Measurements from ENCODE around the gene AHCYL2.
A peak's percentile ranks its signal among the peaks of the same experiment; 100 is the strongest.
"Not testable (repeated sequence)": the region's sequence is repeated elsewhere in the genome, so short reads cannot be mapped to it uniquely, and the experiment has no call there.

The AHCYL2 gene

DNA sequence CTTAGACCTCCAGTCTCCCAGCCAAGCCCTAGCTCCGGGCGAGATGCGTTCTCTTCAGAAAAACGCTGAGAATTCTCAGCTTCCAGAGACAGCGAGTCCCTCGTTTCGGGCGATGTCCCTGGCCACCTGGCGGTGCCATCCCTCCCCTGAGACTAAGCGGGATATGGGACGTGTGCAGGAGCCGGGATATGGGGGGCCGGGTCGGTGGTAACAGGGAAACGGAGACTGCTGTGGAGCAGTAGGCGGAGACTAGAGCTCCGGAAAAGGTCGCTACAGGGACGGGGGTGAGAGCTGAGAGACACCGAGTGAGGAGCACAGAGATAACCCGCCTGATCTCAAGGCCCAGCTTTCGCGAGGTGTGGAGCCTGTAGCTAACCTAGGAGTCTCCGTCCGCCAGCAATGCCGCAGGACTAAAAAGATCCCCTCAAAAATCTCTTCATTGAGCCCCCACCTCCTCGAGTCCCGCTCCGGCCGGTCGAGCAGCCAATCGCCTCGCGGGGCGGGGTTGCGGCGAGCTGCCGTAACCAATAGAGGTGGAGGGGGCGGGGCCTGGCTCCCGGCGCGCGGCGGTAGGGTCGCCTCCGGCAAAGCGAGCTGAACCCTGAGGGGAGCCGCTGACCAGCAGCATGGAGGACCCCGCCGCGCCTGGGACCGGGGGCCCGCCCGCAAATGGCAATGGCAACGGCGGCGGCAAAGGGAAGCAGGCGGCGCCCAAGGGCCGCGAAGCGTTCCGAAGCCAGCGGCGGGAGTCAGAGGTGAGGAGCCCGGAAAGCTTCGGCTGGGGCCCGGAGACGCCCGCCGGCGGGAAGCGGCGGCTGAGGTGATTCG, 209.2 kb downstream of the AHCYL2 start, which contains the start of gene STRIP2:
TSS of gene STRIP2 (plus strand) at position 586 of the 828 bp plus-strand sequence. CDS start at position 627, 41 bp downstream.
- DNase-seq = peak; percentile 77

DNA sequence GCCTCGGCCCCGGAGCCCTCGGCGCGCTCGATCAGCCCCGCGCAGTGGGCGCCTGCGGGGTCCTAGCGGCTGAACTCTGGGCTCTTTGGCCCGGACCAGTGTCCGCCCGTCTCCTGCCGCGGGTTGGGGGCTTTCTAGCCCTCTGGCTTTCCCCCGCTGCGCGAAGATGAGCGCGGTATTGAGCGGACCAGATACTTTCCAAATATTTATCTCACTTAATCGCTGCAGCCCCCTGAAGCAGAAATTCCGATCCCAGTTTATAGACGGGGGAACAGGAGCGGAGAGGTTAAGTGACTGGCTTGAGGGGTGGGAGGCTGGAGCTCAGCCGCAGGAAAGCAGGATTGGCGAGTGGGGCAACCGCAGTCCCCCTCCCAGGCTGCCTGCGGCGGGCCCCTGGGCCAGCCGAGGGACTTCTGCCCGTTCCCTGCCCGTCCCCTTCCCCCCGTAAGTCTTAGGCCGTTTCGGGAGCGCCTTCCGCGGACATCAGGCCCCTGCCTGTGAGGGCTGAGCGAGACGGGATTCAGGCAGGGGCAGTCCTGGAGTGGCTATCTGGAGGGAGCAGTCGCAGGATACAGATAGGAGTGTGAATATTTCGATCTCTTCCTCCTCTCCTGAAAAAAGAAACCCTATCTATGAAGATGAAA, 210.0 kb downstream of the AHCYL2 start:
- DNase-seq = no peak

DNA sequence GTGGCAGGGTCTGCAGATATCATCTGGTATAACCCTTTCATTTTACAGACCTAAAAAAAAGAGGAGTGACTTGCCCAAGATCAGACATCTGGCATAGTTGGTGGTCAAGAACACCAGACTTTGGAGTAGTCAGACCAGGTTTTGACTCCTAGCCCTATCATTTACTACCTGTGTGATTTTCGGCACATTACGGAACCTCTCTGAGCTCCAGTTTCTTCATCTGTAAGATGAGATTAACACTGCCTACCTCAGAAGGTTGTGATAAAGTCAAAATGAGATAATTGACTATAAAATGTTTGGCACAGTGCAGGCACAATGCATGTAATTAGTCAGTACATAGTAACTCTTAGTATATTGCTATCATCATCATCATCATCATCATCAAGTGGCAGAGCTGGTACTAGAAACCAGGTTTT, 210.6 kb downstream of the AHCYL2 start:
- DNase-seq = no peak

DNA sequence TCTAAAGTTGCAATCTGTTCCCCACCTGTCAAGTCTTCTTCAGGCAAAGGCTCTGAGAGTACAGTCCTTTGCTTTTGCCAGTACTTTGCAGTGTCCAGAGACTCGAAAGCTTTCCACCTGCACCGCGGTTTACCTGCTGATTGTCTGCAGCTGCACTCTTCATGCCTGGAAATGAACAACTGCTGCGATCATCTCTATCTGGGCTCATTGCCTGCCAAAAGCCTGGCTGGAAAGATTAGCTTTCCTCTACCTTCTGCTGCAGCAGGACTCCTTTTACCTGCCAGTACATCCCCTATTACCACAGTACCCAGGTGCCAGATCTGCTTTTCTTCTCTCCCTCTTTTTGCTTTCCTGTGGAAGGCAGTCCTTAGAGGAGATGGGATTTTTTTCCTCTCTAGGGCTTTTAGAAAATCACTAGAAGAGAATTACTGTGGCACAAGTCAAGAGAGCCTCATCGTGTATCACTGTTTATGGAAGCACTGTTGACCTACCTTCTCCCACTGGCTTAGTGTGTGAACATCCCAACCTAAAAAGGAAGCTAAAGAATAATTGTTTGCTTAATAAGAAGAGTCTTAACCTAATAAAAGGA, 211.6 kb downstream of the AHCYL2 start:
- no peak for DNase-seq

DNA sequence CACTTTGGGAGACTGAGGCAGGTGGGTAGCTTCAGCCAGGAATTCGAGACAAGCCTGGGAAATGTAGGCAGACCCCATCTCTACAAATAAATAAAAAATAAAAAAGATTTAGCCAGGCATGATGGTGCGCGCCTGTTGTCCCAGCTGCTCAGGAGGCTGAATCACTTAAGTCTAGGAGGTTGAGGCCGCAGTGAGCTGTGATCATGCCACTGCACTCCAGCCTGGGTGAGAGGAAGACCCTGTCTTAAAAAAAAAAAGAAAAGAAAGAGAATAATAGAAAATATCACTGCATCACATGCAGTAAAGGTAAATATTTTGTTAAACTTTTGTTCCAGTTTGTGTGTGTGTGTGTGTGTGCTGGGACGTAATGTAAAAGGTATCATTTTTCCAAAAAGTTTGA, 212.4 kb downstream of the AHCYL2 start:
- DNase-seq = no peak

DNA sequence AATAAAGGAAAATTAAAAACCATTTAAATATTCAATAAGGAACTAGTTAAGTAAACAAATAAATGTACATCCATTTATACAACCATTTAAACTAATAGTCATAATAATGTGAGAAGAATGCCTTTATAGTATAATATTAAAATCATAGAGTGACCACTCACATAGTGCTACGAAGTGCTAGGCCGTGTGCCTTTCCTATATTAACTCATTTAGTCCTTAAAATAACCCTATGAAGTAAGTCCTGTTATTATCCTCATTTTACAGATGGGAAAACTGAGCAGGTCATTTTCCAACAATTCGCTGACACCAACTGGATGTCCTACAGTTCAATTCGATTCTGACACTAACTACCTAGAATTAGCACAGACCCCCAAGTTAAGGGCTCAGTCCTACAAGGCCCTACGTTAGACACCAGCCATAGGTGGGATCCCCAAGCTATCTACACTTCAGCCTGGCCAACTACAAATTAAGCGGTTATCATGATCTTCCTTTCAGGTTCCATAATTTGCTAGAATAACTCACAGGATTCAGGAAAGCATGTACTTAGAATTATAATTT, 213.5 kb downstream of the AHCYL2 start:
- no peak for DNase-seq

DNA sequence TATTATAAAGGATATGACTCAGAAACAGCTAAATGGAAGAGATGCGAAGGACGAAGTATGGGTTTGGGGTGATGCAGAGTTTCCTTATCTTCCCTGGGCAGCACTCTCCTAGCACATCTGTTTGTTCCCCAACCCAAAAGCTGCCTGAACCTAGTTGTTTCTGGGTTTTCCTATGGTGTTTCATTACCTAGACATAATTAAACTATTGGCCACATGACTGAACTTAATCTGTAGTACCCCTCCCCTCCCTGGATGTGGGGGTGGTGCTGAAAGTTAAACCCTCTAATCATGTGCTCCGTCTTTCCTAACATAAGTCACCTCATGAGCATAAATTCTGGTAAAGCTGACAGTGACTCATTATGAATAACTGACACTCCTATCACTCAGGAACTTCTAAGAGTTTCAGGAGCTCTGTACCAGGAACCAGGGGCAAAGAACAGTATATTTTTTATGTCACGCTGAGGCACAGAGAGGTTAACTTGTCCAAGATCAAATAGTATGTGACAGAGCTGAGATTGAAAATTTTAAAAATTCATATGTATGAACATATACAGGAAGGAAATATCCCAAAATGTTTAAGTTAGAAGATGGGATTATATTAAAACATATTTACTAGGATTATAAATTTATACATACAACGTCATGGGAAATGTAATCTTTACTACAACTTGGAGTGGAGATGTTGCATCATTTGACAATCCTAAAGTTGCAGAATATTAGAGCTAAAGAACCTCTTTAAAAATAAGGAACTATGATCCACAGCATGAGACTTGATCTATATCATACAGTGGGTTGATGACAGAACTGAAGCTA, 214.2 kb downstream of the AHCYL2 start:
- DNase-seq = peak; percentile 45

DNA sequence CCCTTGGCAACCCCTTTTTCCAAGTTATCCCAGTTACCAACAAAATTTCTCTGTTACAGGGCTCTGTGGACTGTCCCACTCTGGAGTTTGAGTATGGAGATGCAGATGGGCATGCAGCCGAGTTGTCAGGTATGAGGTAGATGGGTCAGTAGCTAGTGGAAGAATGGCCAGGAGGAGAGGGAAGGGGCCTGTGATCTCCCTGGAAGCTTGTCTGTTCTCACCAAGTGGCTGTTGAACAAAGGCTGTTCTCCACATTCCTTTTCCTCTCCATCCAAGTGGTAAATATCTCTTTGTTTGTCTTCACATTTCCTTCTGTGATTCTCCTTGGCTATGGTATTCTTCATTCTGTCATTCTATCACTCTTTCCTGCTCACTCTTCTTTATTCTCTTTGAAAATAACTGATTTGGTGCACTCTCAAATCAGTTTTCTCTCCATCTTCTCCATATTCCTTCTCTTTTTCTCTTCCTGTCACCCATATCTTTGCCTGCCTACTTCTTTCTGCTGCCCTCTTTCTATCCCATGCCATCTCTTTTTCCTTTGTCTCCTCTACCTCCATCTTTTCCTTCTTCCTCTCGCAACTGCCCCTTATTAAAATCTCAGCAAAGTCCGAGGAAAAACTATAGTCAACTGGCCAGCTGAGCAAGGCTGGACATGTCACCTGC, 215.3 kb downstream of the AHCYL2 start:
- DNase-seq = no peak

DNA sequence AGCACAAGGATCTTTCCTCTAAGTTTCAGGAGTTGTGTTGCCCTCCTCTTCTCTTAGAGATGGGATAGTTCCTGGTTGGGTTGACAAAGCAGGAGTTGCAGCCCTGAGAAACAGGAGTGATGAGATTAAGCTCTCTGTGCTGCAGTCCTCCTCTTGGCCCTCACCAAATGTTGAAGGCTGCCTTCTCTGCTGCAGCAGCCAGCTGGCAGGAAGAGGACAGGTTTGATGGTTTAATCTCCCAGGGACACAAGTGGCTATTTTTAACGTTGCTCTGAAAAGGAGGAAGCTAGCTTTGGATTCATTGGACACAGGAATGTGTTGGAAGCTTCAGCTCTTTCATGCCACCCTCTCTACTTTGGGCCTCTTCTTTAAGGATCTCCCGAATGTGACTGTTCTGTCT, 218.8 kb downstream of the AHCYL2 start:
- no peak for DNase-seq

DNA sequence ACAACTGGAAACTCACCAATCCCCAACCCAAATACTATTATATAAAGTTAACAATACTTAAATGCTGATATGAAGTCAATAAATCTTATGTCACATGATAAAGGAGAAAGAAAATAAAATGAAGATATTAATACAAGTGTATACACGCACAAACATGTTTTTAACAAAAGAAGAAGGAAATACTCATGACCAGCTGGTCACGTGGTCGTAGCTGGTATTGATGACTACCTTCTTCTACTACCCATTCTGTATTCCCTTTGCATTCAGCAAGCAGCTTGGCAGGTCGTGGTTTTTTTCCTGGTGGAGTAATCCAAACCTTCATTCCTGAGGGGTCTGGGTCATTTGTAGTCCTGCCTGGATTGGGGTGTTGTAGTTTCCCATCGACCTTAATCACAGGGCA, 219.9 kb downstream of the AHCYL2 start:
- not testable (repeated sequence) for DNase-seq

DNA sequence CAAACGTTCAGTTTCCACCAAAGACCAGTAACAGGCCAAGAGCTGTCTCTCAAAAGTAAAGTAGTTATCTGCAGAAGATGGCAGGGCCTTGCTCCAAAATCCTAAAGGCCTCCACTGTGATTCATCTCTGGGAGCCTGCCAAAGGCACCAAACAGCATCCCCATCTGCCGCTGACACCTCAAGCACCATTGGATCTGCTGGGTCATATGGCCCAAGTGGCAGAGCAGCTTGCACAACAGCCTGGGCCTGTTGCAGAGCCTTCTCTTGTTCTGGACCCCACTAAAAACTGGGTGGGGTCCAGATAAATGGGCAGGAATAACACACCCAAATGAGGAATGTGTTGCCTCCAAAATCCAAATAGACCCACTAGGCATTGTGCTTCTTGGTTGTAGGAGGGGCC, 222.1 kb downstream of the AHCYL2 start:
- DNase-seq = not testable (repeated sequence)

DNA sequence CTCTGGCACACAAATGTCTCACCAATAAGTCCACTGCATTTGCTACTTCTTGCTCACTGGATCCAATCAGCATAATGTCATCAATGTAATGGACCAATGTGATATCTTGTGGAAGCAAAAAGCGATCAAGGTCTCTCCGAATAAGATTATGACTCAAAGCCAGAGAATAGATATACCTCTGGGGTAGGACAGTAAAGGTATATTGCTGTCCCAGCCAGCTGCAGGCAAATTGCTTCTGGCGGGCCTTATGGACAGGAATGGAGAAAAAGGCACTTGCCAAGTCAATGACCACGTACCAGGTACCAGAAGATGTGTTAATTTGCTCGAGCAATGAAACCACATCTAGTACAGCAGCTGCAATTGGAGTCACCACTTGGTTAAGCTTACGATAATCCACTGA, 222.6 kb downstream of the AHCYL2 start:
- not testable (repeated sequence) for DNase-seq

DNA sequence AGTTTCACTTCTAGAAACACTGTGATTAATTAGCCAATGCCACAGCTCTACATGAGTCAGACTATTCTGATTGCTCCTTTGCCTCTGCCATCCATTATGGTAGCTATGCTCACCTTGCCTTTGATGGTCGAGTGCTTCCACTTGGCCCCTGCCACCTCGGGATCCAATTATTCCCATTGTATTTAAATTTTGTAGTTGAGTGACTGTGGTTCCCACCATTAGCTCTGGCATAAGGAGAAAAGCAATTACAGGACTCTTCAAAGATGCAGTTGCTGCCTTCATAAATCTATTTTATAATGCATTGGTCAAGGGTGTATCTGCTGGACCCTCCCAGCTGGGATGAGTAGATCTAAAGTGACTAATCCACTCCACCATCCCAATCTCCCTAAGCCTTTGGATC, 223.8 kb downstream of the AHCYL2 start:
- not testable (repeated sequence) for DNase-seq

DNA sequence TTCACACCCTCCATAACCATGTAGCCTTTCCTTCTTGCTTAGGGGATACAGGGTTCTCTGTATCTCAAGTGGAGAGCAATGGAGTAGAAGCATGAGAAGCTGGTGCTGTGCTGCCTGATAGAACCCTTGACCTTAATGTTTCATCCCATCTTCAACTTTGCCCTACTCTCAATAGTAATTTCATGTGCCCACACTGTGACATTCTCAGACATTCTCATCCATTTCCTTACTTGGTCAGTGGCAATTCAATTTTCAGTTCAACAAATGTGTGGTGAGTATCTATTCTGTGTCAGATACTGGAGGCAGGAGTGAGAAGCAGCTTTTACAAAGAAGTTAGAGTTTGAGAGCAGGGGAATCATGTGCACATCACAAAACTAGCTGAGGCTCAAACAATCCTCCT, 225.5 kb downstream of the AHCYL2 start:
- no peak for DNase-seq

DNA sequence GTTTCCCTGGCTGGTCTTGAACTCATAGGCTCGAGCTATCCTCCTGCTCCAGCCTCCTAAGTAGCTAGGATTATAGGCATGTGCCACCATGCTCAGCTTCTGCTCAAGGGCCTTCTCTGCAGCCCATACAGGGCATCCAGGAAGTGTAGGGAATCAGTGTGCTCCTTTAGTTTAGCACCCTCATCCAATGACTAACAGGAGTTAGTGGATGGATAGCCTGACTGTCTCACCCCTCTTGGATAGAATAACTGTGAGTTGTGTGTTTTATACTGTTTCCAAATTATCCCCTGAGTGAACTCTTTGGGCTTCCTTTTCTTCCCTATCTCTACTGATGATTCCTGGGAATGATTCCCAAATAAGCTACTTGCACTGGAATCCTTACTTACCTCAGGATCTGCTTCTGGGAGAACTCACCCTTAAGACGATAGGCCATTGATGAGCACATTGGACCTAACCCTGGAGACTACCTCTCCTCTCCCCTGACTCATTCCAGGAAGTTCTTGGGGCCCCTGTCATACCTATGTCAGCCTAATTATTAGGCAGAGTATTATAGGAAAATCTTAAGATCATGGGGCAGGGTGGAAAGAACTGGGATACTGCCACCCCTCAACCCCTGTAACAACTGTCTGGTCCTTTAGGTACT, 227.9 kb downstream of the AHCYL2 start:
- no peak for DNase-seq

DNA sequence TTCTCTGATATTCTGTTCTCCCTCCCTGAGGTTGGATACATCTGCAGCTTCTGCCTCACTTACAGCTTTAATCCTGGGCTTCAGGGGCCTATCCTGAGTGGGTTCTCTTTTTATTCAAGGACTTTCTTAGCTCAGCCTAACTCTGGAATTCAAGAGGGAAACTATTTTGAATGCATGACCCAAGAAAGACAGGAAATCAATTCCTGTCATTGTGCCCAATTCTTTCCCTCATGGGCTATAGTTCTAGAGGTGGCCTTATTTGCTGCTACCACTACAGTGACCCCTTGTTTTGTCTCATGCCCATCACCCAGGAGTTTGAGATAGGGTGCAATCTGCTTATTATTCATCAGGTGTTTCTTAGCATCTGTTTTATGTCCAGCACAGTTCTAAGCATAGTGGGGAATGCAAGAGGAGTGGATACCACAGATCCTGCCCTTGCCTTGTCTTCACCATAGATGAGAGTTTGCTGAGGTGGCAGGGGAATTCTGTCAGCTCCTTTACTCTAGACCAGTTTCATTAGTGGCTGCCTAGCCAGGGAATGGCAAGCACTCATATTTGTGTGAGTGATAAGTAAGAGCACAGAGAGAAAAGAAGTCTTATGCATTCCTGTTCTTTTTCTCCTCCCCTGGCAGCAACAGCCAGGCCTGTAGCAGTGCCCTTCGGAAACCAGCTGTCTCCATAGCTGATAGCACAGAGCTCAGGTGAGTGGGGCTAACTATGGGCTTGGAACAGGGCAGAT, 228.8 kb downstream of the AHCYL2 start:
- DNase-seq = no peak

DNA sequence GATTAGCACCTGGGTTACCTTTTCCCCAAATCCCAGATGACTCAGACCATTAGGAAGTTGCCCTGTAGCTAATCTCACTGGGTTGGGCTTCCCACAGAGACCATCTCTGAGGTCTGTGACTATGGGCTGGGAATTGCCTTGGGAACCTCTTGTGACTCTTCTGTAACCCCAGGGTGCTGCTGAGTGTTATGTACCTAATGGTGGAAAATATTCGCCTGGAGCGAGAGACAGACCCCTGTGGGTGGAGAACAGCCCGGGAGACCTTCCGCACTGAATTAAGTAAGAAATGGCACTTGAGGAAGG, 229.4 kb downstream of the AHCYL2 start:
- DNase-seq = no peak

DNA sequence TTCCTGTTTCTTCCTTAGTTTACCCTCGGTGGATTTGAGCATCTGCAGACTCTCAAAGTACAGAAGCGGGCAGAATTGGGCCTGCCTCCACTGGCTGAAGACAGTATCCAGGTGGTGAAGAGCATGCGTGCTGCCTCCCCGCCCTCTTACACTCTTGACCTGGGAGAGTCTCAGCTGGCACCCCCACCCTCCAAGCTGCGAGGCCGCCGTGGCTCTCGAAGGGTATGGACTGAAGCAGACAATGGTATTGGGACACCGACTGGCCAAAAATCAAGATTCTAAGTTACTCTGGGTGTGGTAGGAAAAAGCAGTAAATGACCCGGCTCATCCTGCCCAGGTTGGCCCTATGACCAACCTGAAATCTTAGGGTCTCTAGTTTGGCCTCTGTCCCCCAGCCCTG, 231.6 kb downstream of the AHCYL2 start:
- DNase-seq = no peak

DNA sequence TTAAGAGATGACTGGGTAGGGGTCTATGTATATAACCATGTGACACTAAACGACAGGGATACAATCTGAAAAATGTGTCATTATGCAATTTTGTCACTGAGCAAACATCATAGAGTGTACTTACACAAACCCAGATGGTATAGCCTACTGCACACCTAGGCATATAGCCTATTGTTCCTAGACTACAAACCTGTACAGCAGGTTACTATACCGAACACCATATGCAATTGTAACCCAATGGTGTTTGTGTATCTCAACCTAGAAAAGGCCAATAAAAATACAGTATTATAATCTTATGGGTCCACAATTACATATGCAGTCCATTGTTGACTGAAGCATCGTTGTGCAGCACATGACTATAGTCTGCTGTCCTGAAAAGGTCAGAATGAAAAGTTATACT, 232.3 kb downstream of the AHCYL2 start:
- no peak for DNase-seq

DNA sequence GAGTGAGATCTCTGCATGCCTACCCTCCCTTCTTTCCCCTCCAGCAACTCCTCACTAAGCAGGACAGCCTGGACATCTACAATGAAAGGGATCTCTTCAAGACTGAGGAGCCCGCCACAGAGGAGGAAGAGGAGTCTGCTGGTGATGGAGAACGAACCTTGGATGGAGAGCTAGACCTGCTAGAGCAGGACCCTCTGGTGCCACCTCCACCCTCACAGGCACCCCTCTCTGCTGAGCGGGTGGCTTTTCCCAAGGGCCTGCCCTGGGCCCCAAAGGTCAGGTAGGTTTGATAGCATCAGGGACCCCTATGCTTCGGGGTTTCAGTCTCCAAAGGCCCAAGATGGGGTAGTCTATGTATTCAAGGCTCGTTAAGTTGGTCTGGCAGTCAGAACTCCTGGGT, 233.3 kb downstream of the AHCYL2 start:
- DNase-seq = no peak

DNA sequence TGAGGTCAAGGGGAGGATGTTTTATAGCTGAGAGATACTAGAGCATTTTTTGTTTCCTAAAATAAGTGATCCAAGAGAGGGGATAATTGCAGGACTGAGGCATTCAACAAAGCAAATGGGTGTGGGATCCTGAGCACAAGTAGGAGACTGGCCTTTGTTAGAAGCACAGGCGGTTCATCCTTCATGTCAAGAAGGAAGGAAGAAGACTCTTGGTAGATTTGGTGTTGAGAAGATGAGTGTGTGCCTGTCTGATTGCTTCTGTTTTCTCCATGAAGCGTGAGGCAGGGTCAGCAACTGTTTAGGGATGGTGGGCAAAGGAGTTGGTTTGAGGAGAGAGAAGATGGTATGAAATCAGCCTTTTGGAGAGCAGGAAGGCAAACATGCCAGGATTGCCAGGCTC, 237.0 kb downstream of the AHCYL2 start:
- no peak for DNase-seq

Measured in fibroblast of upper back skin (primary cell).